ENCODE measurements around the gene CTBP2.

GRCh38 chr10:125156739-125157480 is 3.5 kb downstream of the CTBP2 start:
- TF ChIP-seq POLR2AphosphoS5 (IDR thresholded peaks at IDR 0.05), result peak in 1 of 3 donors; percentile 71
- no peak for TF ChIP-seq POLR2A (IDR thresholded peaks at IDR 0.05)
- no peak for TF ChIP-seq CTCF (IDR thresholded peaks at IDR 0.05)
- TF ChIP-seq EP300 (IDR thresholded peaks at IDR 0.05), result no peak

Data from stomach (tissue), 4 donors.